MM.1S (cell line): ENCODE measurements around the gene APLP2.

ENCODE experiments used
- DNase-seq: peaks from one replicate; pipeline ENCODE4 v3.0.0-alpha.2; 2015
- H2AFZ ChIP-seq: fragments of 300-600 bp; sonication (generic); 2 replicates; pipeline ENCODE4 v1.6.0; 2016; ENCODE audit warnings: antibody characterized with exemption, low read length
- H3F3A ChIP-seq: fragments of 300-600 bp; sonication (generic); 2 replicates; pipeline ENCODE4 v1.6.1; 2016; ENCODE audit warnings: mild to moderate bottlenecking, antibody characterized with exemption, low read length, moderate library complexity, mixed read lengths; ENCODE audit not compliant: insufficient read depth
- H3K27ac ChIP-seq: fragments of 300-600 bp; sonication (generic); 2 replicates; pipeline ENCODE4 v1.5.1; 2016; ENCODE audit warnings: mild to moderate bottlenecking, low read length
- H3K27me3 ChIP-seq: fragments of 300-600 bp; sonication (generic); replicated peaks from 2 replicates; pipeline ENCODE4 v1.6.0; 2016; ENCODE audit warnings: low read length; ENCODE audit not compliant: insufficient read depth
- H3K36me3 ChIP-seq: fragments of 300-600 bp; sonication (generic); replicated peaks from 2 replicates; pipeline ENCODE4 v1.6.1; 2016; ENCODE audit warnings: mild to moderate bottlenecking, low read length, mixed read lengths; ENCODE audit not compliant: insufficient read depth
- H3K4me1 ChIP-seq: fragments of 300-600 bp; sonication (generic); 2 replicates; pipeline ENCODE4 v1.6.1; 2016; ENCODE audit warnings: low read length, mixed read lengths
- H3K4me2 ChIP-seq: fragments of 300-600 bp; sonication (generic); 2 replicates; pipeline ENCODE4 v1.6.0; 2016; ENCODE audit warnings: low read depth, low read length
- H3K4me3 ChIP-seq: fragments of 300-600 bp; sonication (generic); 2 replicates; pipeline ENCODE4 v1.5.1; 2016; ENCODE audit warnings: low read length, mixed read lengths
- H3K79me2 ChIP-seq: fragments of 300-600 bp; sonication (generic); 2 replicates; pipeline ENCODE4 v1.6.1; 2016; ENCODE audit warnings: mixed run types, low read length, mixed read lengths
- H3K9ac ChIP-seq: fragments of 300-600 bp; sonication (generic); 2 replicates; pipeline ENCODE4 v1.6.1; 2016; ENCODE audit warnings: low read length, mixed read lengths
- H3K9me2 ChIP-seq: fragments of 300-600 bp; sonication (generic); replicated peaks from 2 replicates; pipeline ENCODE4 v1.6.1; 2016; ENCODE audit warnings: mild to moderate bottlenecking, low read length, mixed read lengths; ENCODE audit not compliant: insufficient read depth
- H3K9me3 ChIP-seq: fragments of 300-600 bp; sonication (generic); replicated peaks from 2 replicates; pipeline ENCODE4 v1.6.1; 2016; ENCODE audit warnings: mild to moderate bottlenecking, low read length, mixed read lengths; ENCODE audit not compliant: insufficient read depth
- H4K20me1 ChIP-seq: fragments of 300-600 bp; sonication (generic); 2 replicates; pipeline ENCODE4 v1.6.1; 2016; ENCODE audit warnings: mild to moderate bottlenecking, low read length, moderate library complexity, mixed read lengths; ENCODE audit not compliant: insufficient read depth
- CTCF ChIP-seq: fragments of 300-600 bp; sonication (generic); IDR thresholded peaks from 2 replicates; pipeline ENCODE4 v1.5.1; 2016; ENCODE audit warnings: antibody characterized with exemption, low read length, mixed read lengths
- EZH2 ChIP-seq: fragments of 300-600 bp; sonication (generic); optimal IDR thresholded peaks from 2 replicates; pipeline ENCODE3; 2017; ENCODE audit warnings: low read depth, mild to moderate bottlenecking, antibody characterized with exemption, low read length, mixed read lengths
- EZH2phosphoT487 ChIP-seq: fragments of 300-600 bp; sonication (generic); IDR thresholded peaks from 2 replicates; pipeline ENCODE4 v1.6.1; 2018; ENCODE audit warnings: antibody characterized with exemption, low read length

APLP2 gene

GRCh38 chr11:130136107-130136506 lies 66.4 kb downstream of the APLP2 start:
- no peak overlapping the region for H3K27ac ChIP-seq
- no peak overlapping the region for H3K4me3 ChIP-seq
- no peaks in the 10 kb centered on the region for H4K20me1 ChIP-seq
- no peaks in the 10 kb centered on the region for H3K27me3 ChIP-seq
- H3F3A ChIP-seq = no peaks in the 10 kb centered on the region
- H3K4me1 ChIP-seq = no peaks in the 10 kb centered on the region
- H3K79me2 ChIP-seq = no peaks in the 10 kb centered on the region
- no peaks in the 10 kb centered on the region for H3K36me3 ChIP-seq
- DNase-seq = no peak
- no peaks in the 10 kb centered on the region for H3K9me3 ChIP-seq
- TF ChIP-seq EZH2 (no peak), EZH2phosphoT487 (no peak), CTCF (no peak)
- H3K4me2 ChIP-seq = no peak overlapping the region
- H3K9ac ChIP-seq = no peak overlapping the region
- H2AFZ ChIP-seq = no peak overlapping the region
- no peaks in the 10 kb centered on the region for H3K9me2 ChIP-seq

GRCh38 chr11:130137999-130138398 lies 68.3 kb downstream of the APLP2 start:
- Histone ChIP-seq H3K4me1 (no peaks in the 10 kb centered on the region), H3K4me3 (no peak overlapping the region), H3K79me2 (no peaks in the 10 kb centered on the region), H4K20me1 (no peaks in the 10 kb centered on the region), H3K9me2 (no peaks in the 10 kb centered on the region), H2AFZ (no peak overlapping the region), H3K4me2 (no peak overlapping the region), H3K36me3 (no peaks in the 10 kb centered on the region), H3F3A (no peaks in the 10 kb centered on the region), H3K9ac (no peak overlapping the region), H3K27me3 (no peaks in the 10 kb centered on the region), H3K9me3 (no peaks in the 10 kb centered on the region), H3K27ac (no peak overlapping the region)
- TF ChIP-seq EZH2 = no peak
- TF ChIP-seq EZH2phosphoT487 = no peak
- no peak for TF ChIP-seq CTCF
- DNase-seq = no peak

GRCh38 chr11:130139401-130139800 lies 69.7 kb downstream of the APLP2 start:
- Histone ChIP-seq H3K9me2 (no peaks in the 10 kb centered on the region), H3F3A (no peaks in the 10 kb centered on the region), H3K9ac (no peak overlapping the region), H3K4me3 (no peak overlapping the region), H2AFZ (no peak overlapping the region), H3K4me1 (no peaks in the 10 kb centered on the region), H3K27me3 (no peaks in the 10 kb centered on the region), H3K9me3 (no peaks in the 10 kb centered on the region), H3K79me2 (no peaks in the 10 kb centered on the region), H4K20me1 (no peaks in the 10 kb centered on the region), H3K27ac (no peak overlapping the region), H3K4me2 (no peak overlapping the region), H3K36me3 (no peaks in the 10 kb centered on the region)
- no peak for DNase-seq
- TF ChIP-seq CTCF = no peak
- no peak for TF ChIP-seq EZH2phosphoT487
- TF ChIP-seq EZH2 = no peak
